Upper lobe of left lung (tissue), 6 donors: ENCODE results near the gene HS3ST5. TPM values are rescaled to one million over a fixed set of nuclear protein-coding genes. Genes with fewer than 3 reads are reported as not detected.

Experiments
- ATAC-seq, 2 donors: fragments of 200-7000 bp; cut with Tn5 transposase; one replicate each; pipeline ENCODE4 v1.9.1; 2022; ENCODE audit warnings: mild to moderate bottlenecking in 2 of 2, moderate library complexity in 2 of 2; ENCODE audit not compliant: low FRiP score in 2 of 2
- DNase-seq, 2 donors: peaks; one replicate each; pipeline ENCODE4 v3.0.0-alpha.2; 2019 to 2020
- H3K27ac ChIP-seq, 4 donors: fragments of 200-600 bp; sonication (generic); one replicate each; pipeline ENCODE4 v1.5.1; 2016 to 2019
- H3K27me3 ChIP-seq, 4 donors: fragments of 200-600 bp; sonication (generic); one replicate each; pipeline ENCODE4 v1.5.1; 2017 to 2019
- H3K36me3 ChIP-seq, 4 donors: fragments of 200-600 bp; sonication (generic); one replicate each; pipeline ENCODE4 v1.5.1; 2016 to 2019
- H3K4me1 ChIP-seq, 4 donors: fragments of 200-600 bp; sonication (generic); one replicate each; pipeline ENCODE4 v1.5.1; 2018 to 2019
- H3K4me3 ChIP-seq, 4 donors: fragments of 200-600 bp; sonication (generic); one replicate each; pipeline ENCODE4 v1.5.1; 2017 to 2019; ENCODE audit warnings: mild to moderate bottlenecking in 2 of 4, moderate library complexity in 1 of 4
- H3K9me3 ChIP-seq, 4 donors: fragments of 200-600 bp; sonication (generic); one replicate each; pipeline ENCODE4 v1.5.1; 2018 to 2019
- EP300 ChIP-seq, 4 donors: sonication (generic); formaldehyde crosslinking; IDR thresholded peaks; one replicate each; pipeline ENCODE4 v1.5.1; 2017; ENCODE audit warnings: antibody characterized with exemption in 4 of 4, control low read depth in 2 of 4
- POLR2A ChIP-seq, 4 donors: fragments of 450-650 bp; IDR thresholded peaks; one replicate each; pipeline ENCODE4 v1.5.1; 2016 to 2017; ENCODE audit warnings: antibody characterized with exemption in 4 of 4, mild to moderate bottlenecking in 2 of 4
- POLR2AphosphoS5 ChIP-seq, 2 donors: sonication (generic); formaldehyde crosslinking; IDR thresholded peaks; one replicate each; pipeline ENCODE4 v1.5.1; 2017; ENCODE audit warnings: antibody characterized with exemption in 2 of 2
- WGBS, 2 donors: methylation state at CpG; one replicate each; pipeline ENCODE4 v1.1.5; 2017 to 2018; 5-methylcytosine and 5-hydroxymethylcytosine counted together
- total RNA-seq, 6 donors: library from RNA; depleted of rRNA in 4 of 6; stranded (reverse); fragments of >200 nt in 4 of 6; gene quantifications; one replicate each; pipeline versions ENCODE4 v1.1.0 to v1.2.1, GENCODE V29; 2016 to 2021
- TF ChIP-seq, protein P1 (sequence below), 6 experiments: fragments of 450-650 bp in 4 of 6; fragments of 200-600 bp in 2 of 6; sonication (generic) in 2 of 6; IDR thresholded peaks; one replicate each; pipeline ENCODE4 v1.5.1; 2016 to 2019; ENCODE audit warnings: antibody characterized with exemption in 6 of 6
- donor health status: DM: no; HTN: no; CAD: no; lungs with moderate emphysema.
- donor health status: DM: no; HTN: yes; CAD: no; lungs with severe emphysema.

The HS3ST5 gene
- total RNA-seq, 6 donors from 2014 or later: 0.17 to 0.52 (median 0.30) TPM; not detected in 1

DNA sequence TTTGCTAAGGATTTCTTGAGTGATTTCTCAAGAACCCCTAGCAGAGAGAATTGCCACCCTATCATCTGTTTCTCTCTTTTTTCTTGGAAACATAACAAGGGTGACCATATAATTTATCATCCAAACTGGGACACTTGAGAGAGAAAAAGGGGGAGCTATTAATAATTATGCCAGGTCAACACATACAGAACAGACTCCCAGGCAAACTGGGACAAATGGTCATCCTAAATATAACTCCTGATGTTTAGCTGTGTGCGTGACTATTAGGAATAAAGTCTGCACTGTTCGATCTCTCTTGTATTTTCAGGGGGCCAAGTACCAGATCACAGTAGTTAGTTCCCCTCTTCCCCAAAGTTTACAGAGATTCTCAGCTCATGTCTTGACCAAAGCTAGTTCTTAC lies 11.7 kb upstream of the HS3ST5 start:
- H3K9me3 ChIP-seq: no peaks in the 10 kb centered on the region
- DNase-seq (no peak), ATAC-seq (no peak)
- TF ChIP-seq POLR2AphosphoS5 (IDR thresholded peaks at IDR 0.05): no peak
- no peak for TF ChIP-seq POLR2A (IDR thresholded peaks at IDR 0.05)
- no peak for TF ChIP-seq EP300 (IDR thresholded peaks at IDR 0.05)
- TF ChIP-seq, protein P1, sequence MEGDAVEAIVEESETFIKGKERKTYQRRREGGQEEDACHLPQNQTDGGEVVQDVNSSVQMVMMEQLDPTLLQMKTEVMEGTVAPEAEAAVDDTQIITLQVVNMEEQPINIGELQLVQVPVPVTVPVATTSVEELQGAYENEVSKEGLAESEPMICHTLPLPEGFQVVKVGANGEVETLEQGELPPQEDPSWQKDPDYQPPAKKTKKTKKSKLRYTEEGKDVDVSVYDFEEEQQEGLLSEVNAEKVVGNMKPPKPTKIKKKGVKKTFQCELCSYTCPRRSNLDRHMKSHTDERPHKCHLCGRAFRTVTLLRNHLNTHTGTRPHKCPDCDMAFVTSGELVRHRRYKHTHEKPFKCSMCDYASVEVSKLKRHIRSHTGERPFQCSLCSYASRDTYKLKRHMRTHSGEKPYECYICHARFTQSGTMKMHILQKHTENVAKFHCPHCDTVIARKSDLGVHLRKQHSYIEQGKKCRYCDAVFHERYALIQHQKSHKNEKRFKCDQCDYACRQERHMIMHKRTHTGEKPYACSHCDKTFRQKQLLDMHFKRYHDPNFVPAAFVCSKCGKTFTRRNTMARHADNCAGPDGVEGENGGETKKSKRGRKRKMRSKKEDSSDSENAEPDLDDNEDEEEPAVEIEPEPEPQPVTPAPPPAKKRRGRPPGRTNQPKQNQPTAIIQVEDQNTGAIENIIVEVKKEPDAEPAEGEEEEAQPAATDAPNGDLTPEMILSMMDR (IDR thresholded peaks at IDR 0.05): no peak
- 89 to 98% methylated on average over 2 of the region's 2 CpGs for WGBS, 2 donors
- H3K27me3 ChIP-seq: no peaks in the 10 kb centered on the region
- no peaks in the 10 kb centered on the region for H3K4me1 ChIP-seq
- H3K27ac ChIP-seq: no peak overlapping the region
- H3K4me3 ChIP-seq: no peak overlapping the region
- no peaks in the 10 kb centered on the region for H3K36me3 ChIP-seq

DNA sequence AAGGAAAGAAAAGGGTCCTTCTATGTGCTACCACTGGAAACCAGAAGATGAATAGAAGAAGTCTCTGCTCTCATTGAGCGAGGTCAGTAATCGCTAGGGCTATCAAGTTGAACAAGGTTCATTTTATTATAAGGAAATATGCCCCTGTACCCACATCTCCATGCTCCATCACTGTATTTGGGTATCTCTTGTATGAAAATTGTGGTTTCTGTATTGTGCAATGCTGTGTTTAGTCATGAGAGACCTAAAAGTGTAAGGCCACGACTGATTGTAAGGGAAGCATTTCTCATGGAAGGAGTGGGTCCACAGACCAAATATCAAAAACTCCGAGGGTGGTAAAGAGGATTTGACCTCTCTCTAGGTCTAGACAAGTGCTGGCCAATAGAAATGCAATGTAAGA lies 3.6 kb upstream of the HS3ST5 start:
- TF ChIP-seq, protein P1 (IDR thresholded peaks at IDR 0.05): no peak
- TF ChIP-seq EP300 (IDR thresholded peaks at IDR 0.05) (no peak), POLR2A (IDR thresholded peaks at IDR 0.05) (no peak), POLR2AphosphoS5 (IDR thresholded peaks at IDR 0.05) (no peak)
- no peak overlapping the region for H3K4me3 ChIP-seq
- peaks cover 7 to 26% (median 12%) of the 10 kb centered on the region in 4 donors for H3K4me1 ChIP-seq
- H3K27ac ChIP-seq: no peak overlapping the region
- no peaks in the 10 kb centered on the region for H3K9me3 ChIP-seq
- peaks cover 0 to 16% (median 7%) of the 10 kb centered on the region in 4 donors for H3K27me3 ChIP-seq
- ATAC-seq: no peak
- 77 to 85% methylated on average over 4 of the region's 4 CpGs for WGBS, 2 donors
- no peak for DNase-seq
- no peaks in the 10 kb centered on the region for H3K36me3 ChIP-seq

DNA sequence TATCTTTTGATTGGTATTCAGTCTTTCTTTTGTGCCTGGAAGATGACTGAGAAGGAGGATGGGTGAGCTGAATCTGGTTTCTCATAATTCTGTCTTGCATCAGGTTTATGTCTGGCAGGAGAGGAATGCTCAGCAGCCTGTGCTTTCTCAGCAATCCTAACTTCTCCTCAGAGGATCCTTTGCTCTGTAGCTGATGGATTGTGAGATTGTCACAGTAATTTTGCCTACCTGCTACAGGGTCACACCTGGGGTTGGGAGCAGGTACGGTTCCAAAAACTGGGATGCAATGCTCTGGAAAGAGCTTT lies 2.1 kb upstream of the HS3ST5 start:
- Histone ChIP-seq H3K27me3 (peaks cover 0 to 16% (median 7%) of the 10 kb centered on the region in 4 donors), H3K36me3 (no peaks in the 10 kb centered on the region), H3K4me3 (no peak overlapping the region), H3K4me1 (peaks cover 7 to 26% (median 12%) of the 10 kb centered on the region in 4 donors), H3K9me3 (no peaks in the 10 kb centered on the region), H3K27ac (no peak overlapping the region)
- ATAC-seq (no peak), DNase-seq (no peak)
- 71 to 83% methylated on average over 1 of the region's 1 CpG for WGBS, 2 donors
- TF ChIP-seq EP300 (IDR thresholded peaks at IDR 0.05): no peak
- TF ChIP-seq POLR2AphosphoS5 (IDR thresholded peaks at IDR 0.05): no peak
- no peak for TF ChIP-seq POLR2A (IDR thresholded peaks at IDR 0.05)
- TF ChIP-seq, protein P1 (IDR thresholded peaks at IDR 0.05): no peak

DNA sequence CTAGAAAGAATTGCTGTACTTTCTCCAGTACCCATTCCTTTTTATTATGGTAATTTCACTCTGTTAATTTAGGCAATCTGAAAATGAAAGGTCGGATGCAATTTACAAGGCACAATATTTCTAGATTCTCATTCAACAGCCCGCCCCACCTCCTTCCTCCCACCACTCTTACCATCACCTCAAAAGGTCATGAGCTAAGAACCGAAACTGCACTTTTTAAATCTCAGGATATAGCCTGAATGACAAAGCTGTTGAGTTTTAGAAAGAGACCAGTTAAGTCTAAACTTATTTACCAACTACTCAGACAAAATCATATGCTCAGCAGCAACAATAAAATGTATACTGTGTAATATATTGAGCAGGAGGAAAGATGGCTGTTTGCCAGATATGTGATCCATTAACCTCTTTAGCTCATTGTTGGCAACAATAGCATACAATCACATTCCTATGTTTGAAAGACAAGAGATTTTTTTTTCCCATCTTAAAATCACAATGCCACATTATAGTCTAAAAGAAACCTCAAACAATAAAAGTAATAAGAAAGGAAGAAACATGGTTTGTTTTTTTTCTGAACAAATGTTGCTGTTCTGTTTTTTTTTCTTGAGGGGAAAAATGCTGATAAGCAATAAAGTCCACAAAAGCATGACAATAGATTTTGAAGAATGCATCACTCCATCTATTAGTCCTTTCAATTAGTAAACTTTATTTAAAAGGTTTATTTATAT lies 1.6 kb upstream of the HS3ST5 start:
- TF ChIP-seq, protein P1 (IDR thresholded peaks at IDR 0.05): no peak
- TF ChIP-seq POLR2A (IDR thresholded peaks at IDR 0.05): no peak
- TF ChIP-seq POLR2AphosphoS5 (IDR thresholded peaks at IDR 0.05): no peak
- TF ChIP-seq EP300 (IDR thresholded peaks at IDR 0.05): no peak
- ATAC-seq (no peak), DNase-seq (no peak)
- peaks cover 7 to 26% (median 12%) of the 10 kb centered on the region in 4 donors for H3K4me1 ChIP-seq
- H3K27ac ChIP-seq: no peak overlapping the region
- no peak overlapping the region for H3K4me3 ChIP-seq
- H3K27me3 ChIP-seq: peaks cover 0 to 16% (median 7%) of the 10 kb centered on the region in 4 donors
- 35 to 49% methylated on average over 3 of the region's 3 CpGs for WGBS, 2 donors
- no peaks in the 10 kb centered on the region for H3K36me3 ChIP-seq
- H3K9me3 ChIP-seq: no peaks in the 10 kb centered on the region

DNA sequence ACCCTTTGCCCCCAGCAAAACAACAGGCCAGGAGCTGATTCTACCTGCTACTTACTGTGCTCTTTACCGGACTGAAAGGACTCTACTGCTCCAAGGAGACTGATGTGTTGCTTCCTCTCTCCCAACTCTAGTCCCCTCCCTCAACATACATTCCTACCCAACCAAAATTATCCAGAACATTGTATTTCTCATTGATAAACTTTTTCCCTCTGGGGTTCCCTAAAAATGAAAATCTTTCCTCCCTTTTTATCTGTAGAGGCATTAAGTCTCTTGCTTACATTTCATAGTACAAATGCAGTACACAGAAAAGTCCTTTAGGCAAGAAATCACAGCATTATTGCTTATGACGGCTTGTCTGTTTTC lies 940 bp upstream of the HS3ST5 start:
- Histone ChIP-seq H3K27me3 (peaks cover 0 to 16% (median 7%) of the 10 kb centered on the region in 4 donors), H3K9me3 (no peaks in the 10 kb centered on the region), H3K27ac (no peak overlapping the region), H3K36me3 (no peaks in the 10 kb centered on the region), H3K4me3 (peak overlapping the region in 1 of 4 donors; percentile 52), H3K4me1 (peaks cover 7 to 26% (median 12%) of the 10 kb centered on the region in 4 donors)
- WGBS, 2 donors: 17 to 26% methylated on average over 2 of the region's 2 CpGs
- ATAC-seq (peak in 1 of 2 donors; percentile 24), DNase-seq (no peak)
- TF ChIP-seq, protein P1 (IDR thresholded peaks at IDR 0.05): no peak
- no peak for TF ChIP-seq EP300 (IDR thresholded peaks at IDR 0.05)
- no peak for TF ChIP-seq POLR2AphosphoS5 (IDR thresholded peaks at IDR 0.05)
- TF ChIP-seq POLR2A (IDR thresholded peaks at IDR 0.05): no peak
